Pancreas (tissue), 10 donors: ENCODE results near the gene WASF1. TPM values are rescaled to one million over a fixed set of nuclear protein-coding genes. Genes with fewer than 3 reads are reported as not detected.
A peak's percentile ranks its signal among the peaks of the same experiment; 100 is the strongest.

ENCODE experiments used
- ATAC-seq, 4 donors: fragments of 200-7000 bp; cut with Tn5 transposase; one replicate each; pipeline versions ENCODE4 v1.8.0 to v1.9.1; 2020; ENCODE audit warnings: mild to moderate bottlenecking in 4 of 4, moderate library complexity in 4 of 4
- DNase-seq, 6 donors: peaks; one replicate each; pipeline ENCODE4 v3.0.0-alpha.2; 2020
- FAIRE-seq: peaks from 2 replicates; lab custom pipeline; 2012; peaks lifted over from hg19 to GRCh38; lab: Jason Lieb, UNC
- H3K27ac ChIP-seq, 4 donors: fragments of 200-600 bp; sonication (generic); 1 replicate in 3 of 4; 2 replicates in 1 of 4; pipeline versions ENCODE4 v1.5.0 to v1.8.0; 2020
- H3K27me3 ChIP-seq, 4 donors: fragments of 200-600 bp; one replicate each; pipeline ENCODE4 v1.8.0; 2021
- H3K36me3 ChIP-seq, 3 donors: fragments of 200-600 bp; sonication (generic) in 1 of 3; one replicate each; pipeline versions ENCODE4 v1.5.0 to v1.8.0; 2020 to 2021
- H3K4me1 ChIP-seq, 3 donors: fragments of 200-600 bp; one replicate each; pipeline ENCODE4 v1.8.0; 2021
- H3K4me3 ChIP-seq, 4 donors: fragments of 200-600 bp; sonication (generic) in 2 of 4; one replicate each; pipeline versions ENCODE4 v1.5.0 to v1.8.0; 2020 to 2021
- H3K9me3 ChIP-seq, 4 donors: fragments of 200-600 bp; one replicate each; pipeline ENCODE4 v1.8.0; 2021
- CTCF ChIP-seq, 4 donors: fragments of 200-600 bp; sonication (generic) in 3 of 4; IDR thresholded peaks; one replicate each; pipeline versions ENCODE4 v1.5.0 to v1.8.0; 2021; ENCODE audit warnings: antibody characterized with exemption in 4 of 4
- WGBS, 2 donors: extraction: QIAGEN DNeasy Blood & Tissue Kit; methylation state at CpG; one replicate each; pipeline ENCODE4 v1.1.7; 2013; 5-methylcytosine and 5-hydroxymethylcytosine counted together
- intact Hi-C, 3 donors: fragments of 100-400 bp; cut with DNase I; formaldehyde crosslinking; loops; one replicate each; pipeline versions ENCODE4 v1.11.1 to v1.14.2; 2022
- polyA plus RNA-seq, 2 donors: library from polyadenylated mRNA; stranded (reverse); fragments of 200-250 nt; gene quantifications; one replicate each; pipeline ENCODE4 v1.2.3, GENCODE V29; 2013
- total RNA-seq, 6 donors: library from RNA; stranded (reverse); fragmentation: NEBNext Ultra II Directional in 4 of 6; extraction: Animal tissue kit (Norgen Biotek cat#: 25700) in 4 of 6; gene quantifications; one replicate each; pipeline versions ENCODE4 v1.2.1 to v1.2.4, GENCODE V29; 2021 to 2023
- donor health status: healthy with polysubstance abuse.
- donor health status: DM: no; HTN: no; CAD: no; lungs with moderate emphysema.
- donor health status: DM: no; HTN: no; CAD: no.
- donor health status: control.
- donor health status: control.
- donor health status: Bipolar disorder and iron deficiency.
- donor health status: DM: yes; HTN: yes; CAD: no.
- donor health status: DM: no; HTN: no; CAD: no.
- donor health status: DM: no; HTN: no; CAD: no.
- donor health status: DM: yes; HTN: yes; CAD: no.

The WASF1 gene
- total and polyA plus RNA-seq, 8 donors, result 1.2 to 5.7 (median 3.2) TPM

DNA sequence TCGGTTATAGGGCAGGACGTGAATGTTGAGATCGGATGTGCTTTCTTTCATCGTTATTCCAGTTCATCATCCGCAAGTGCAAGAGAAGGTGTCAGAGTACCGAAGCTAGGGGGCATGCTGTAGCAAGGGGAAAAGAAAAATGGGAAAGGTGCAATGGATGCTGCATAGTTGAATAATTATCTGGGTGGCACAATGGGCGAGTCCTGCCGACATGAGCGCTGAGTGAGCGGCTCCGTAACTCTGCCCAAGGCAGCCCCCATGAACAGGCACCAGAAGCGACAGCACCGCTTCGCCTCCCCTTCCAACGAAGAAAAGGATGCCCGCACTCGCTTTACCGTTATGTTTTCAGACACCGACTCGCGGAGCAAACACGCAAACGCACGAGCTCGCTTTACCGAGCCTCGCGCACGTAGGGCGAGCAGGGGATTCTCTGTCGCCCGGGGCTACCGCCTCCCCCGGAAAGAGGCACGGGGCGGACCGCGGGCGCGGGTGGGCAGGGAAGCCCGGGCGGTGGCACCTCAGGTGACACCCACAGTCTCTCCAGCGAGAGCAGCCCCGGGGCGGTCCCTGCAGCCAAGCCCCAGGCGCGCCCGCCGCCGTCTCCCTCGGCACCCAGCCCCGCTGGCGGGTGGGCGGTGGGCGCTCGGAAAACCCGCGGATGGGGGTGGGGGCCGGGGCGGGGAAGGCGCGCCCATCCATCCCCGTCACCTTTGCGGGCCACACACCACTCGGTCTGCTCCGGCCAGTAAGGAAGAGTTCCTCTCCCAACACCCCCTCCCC is 654 bp downstream of the WASF1 start:
- Histone ChIP-seq H3K4me3 (peak overlapping the region; percentile 55 to 81 (median 70)), H3K4me1 (peaks cover 8 to 32% (median 8%) of the 10 kb centered on the region in 3 donors), H3K27me3 (no peaks in the 10 kb centered on the region), H3K9me3 (no peaks in the 10 kb centered on the region), H3K36me3 (no peaks in the 10 kb centered on the region), H3K27ac (peak overlapping the region; percentile 43 to 74 (median 64))
- peak in 3 of 4 donors; percentile 26 to 46 (median 39) for TF ChIP-seq CTCF (IDR thresholded peaks at IDR 0.05)
- peak; percentile 25 to 53 (median 50) for ATAC-seq
- peak; percentile 20 to 76 (median 48) for DNase-seq
- no peak for FAIRE-seq
- WGBS, 2 donors, result 0 to 1% methylated on average over 54 to 66 of the region's 66 CpGs
- intact Hi-C loops, result no loop called here

GRCh38 chr6:110173506-110174132 is 5.9 kb downstream of the WASF1 start:
- Histone ChIP-seq H3K27me3 (no peaks in the 10 kb centered on the region), H3K4me3 (no peak overlapping the region), H3K9me3 (no peaks in the 10 kb centered on the region), H3K4me1 (peaks cover 0 to 5% (median 0%) of the 10 kb centered on the region in 3 donors), H3K27ac (no peak overlapping the region), H3K36me3 (no peaks in the 10 kb centered on the region)
- ATAC-seq (no peak), FAIRE-seq (no peak), DNase-seq (no peak)
- no peak for TF ChIP-seq CTCF (IDR thresholded peaks at IDR 0.05)
- WGBS, 2 donors, result 70 to 71% methylated on average over 4 of the region's 4 CpGs
- intact Hi-C loops, result no loop called here

DNA sequence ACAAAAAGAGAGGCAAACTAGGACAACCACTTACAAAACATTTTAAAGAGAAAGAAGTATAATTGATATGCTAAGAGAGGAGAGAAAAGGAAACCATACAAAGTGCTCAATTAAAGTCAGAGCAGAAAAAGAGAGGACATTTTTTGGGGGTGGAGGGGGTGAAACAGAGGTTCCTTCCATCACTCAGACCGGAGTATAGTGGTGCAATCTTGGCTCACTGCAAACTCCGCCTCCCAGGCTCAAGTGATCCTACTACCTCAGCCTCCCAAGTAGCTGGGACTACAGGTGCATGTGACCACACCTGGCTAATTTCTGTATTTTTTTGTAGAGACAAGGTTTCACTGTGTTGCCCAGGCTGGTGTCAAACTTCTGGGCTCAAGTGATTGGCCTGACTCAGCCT is 9.4 kb downstream of the WASF1 start:
- DNase-seq (no peak), ATAC-seq (no peak), FAIRE-seq (no peak)
- no peaks in the 10 kb centered on the region for H3K9me3 ChIP-seq
- no peak overlapping the region for H3K4me3 ChIP-seq
- WGBS, 2 donors, result 90 to 100% methylated on average over 2 of the region's 2 CpGs
- TF ChIP-seq CTCF (IDR thresholded peaks at IDR 0.05), result no peak
- H3K27ac ChIP-seq, result no peak overlapping the region
- intact Hi-C loops, result no loop called here
- no peaks in the 10 kb centered on the region for H3K4me1 ChIP-seq
- H3K27me3 ChIP-seq, result no peaks in the 10 kb centered on the region
- no peaks in the 10 kb centered on the region for H3K36me3 ChIP-seq

- 90 to 94% methylated on average over 1 of the region's 1 CpG for WGBS, 2 donors
- Histone ChIP-seq H3K4me3 (no peak overlapping the region), H3K4me1 (no peaks in the 10 kb centered on the region), H3K36me3 (no peaks in the 10 kb centered on the region), H3K27me3 (no peaks in the 10 kb centered on the region), H3K27ac (no peak overlapping the region), H3K9me3 (no peaks in the 10 kb centered on the region)
- no peak for FAIRE-seq
- intact Hi-C loops, result no loop called here
- no peak for DNase-seq
- TF ChIP-seq CTCF (IDR thresholded peaks at IDR 0.05), result no peak
- no peak for ATAC-seq
Observed at GRCh38 chr6:110158479-110158878, 21.0 kb downstream of the WASF1 start.

DNA sequence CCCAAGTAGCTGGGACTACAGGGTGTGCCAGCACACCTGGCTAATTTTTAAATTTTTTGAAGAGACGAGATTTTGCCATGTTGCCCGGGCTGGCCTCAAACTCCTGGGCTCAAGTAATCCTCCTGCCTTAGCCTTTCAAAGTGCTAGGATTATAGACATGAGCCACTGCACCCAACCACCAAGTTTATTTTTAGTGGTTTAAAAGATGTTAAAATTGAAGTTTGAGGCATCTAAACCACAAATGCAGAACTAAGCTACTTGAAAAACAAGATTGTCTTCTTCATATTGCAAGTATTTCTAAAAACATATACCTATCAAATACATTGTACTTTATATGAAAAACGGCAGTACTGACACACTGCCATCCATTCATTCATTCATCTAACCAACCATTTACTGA is 31.6 kb downstream of the WASF1 start:
- Histone ChIP-seq H3K27me3 (no peaks in the 10 kb centered on the region), H3K27ac (no peak overlapping the region), H3K9me3 (no peaks in the 10 kb centered on the region), H3K4me1 (no peaks in the 10 kb centered on the region), H3K36me3 (no peaks in the 10 kb centered on the region), H3K4me3 (no peak overlapping the region)
- WGBS, 2 donors, result 73 to 88% methylated on average over 3 of the region's 3 CpGs
- ATAC-seq, result no peak
- FAIRE-seq, result no peak
- DNase-seq, result no peak
- intact Hi-C loops, result no loop called here
- TF ChIP-seq CTCF (IDR thresholded peaks at IDR 0.05), result no peak
